NCI-H460 (cell line): ENCODE results near the gene CDH23. TPM values are rescaled to one million over a fixed set of nuclear protein-coding genes. Genes with fewer than 3 reads are reported as not detected.

Experiments
- DNase-seq: peaks from one replicate; pipeline ENCODE4 v3.0.0-alpha.2; 2016; ENCODE audit warnings: low read depth; ENCODE audit errors: extremely low read depth
- total RNA-seq: library from RNA; depleted of rRNA; stranded (reverse); fragments of >200 nt; shearing (Covaris generic); gene quantifications from 2 replicates; pipeline ENCODE4 v1.2.3, GENCODE V29; 2014

The CDH23 gene
- total RNA-seq, 1 experiment from 2014 or later, result under 0.01 TPM

- no peak for DNase-seq
Measured at GRCh38 chr10:71835671-71836595, 439.2 kb downstream of the CDH23 start.

GRCh38 chr10:71836596-71836974, 439.9 kb downstream of the CDH23 start:
- DNase-seq, result no peak

- DNase-seq, result no peak
Measured at GRCh38 chr10:71837098-71837827, 440.5 kb downstream of the CDH23 start.

- DNase-seq, result no peak
Measured at GRCh38 chr10:71838264-71839211, 441.8 kb downstream of the CDH23 start.

GRCh38 chr10:71840177-71840957, 443.6 kb downstream of the CDH23 start:
- DNase-seq, result peak; percentile 65

GRCh38 chr10:71840958-71841335, 444.2 kb downstream of the CDH23 start:
- no peak for DNase-seq

- no peak for DNase-seq
Measured at GRCh38 chr10:71842422-71842821, 445.7 kb downstream of the CDH23 start.

GRCh38 chr10:71842856-71843686, 446.4 kb downstream of the CDH23 start:
- DNase-seq, result no peak

- DNase-seq, result no peak
Measured at GRCh38 chr10:71844084-71844483, 447.4 kb downstream of the CDH23 start.

GRCh38 chr10:71844695-71845094, 448.0 kb downstream of the CDH23 start:
- no peak for DNase-seq

GRCh38 chr10:71845410-71846405, 449.0 kb downstream of the CDH23 start:
- no peak for DNase-seq

- DNase-seq, result no peak
Measured at GRCh38 chr10:71846816-71847215, 450.1 kb downstream of the CDH23 start.

GRCh38 chr10:71847418-71847817, 450.7 kb downstream of the CDH23 start:
- no peak for DNase-seq

GRCh38 chr10:71848325-71849275, 451.9 kb downstream of the CDH23 start:
- DNase-seq, result no peak

GRCh38 chr10:71849461-71849908, 452.8 kb downstream of the CDH23 start:
- no peak for DNase-seq

- no peak for DNase-seq
Measured at GRCh38 chr10:71850021-71850742, 453.5 kb downstream of the CDH23 start.
